IMR-90 (cell line): ENCODE data around the gene MGAT4A.

Source experiments
- CTCF ChIP-seq: conservative IDR thresholded peaks from 2 replicates; pipeline ENCODE4 v1.5.1; 2012; ENCODE audit warnings: mild to moderate bottlenecking, low read depth, low read length, improper control_type of control experiment
- RCOR1 ChIP-seq: IDR thresholded peaks from 2 replicates; pipeline ENCODE4 v1.6.1; 2012; ENCODE audit warnings: mild to moderate bottlenecking, low read length, improper control_type of control experiment; ENCODE audit not compliant: insufficient replicate concordance
- SMC3 ChIP-seq: fragments of 150-350 bp; IDR thresholded peaks from 2 replicates; pipeline ENCODE4 v1.6.1; 2016; ENCODE audit warnings: low read depth, mild to moderate bottlenecking, antibody characterized with exemption, low read length, moderate library complexity

GRCh38 chr2:98709535-98709934 lies 21.4 kb downstream of the MGAT4A start:
- TF ChIP-seq CTCF (no peak), SMC3 (no peak), RCOR1 (no peak)
